Breast epithelium (tissue), 3 donors: ENCODE results near the gene SLC35D1.

Experiments
- CTCF ChIP-seq, 3 donors: fragments of 450-650 bp; IDR thresholded peaks; one replicate each; pipeline ENCODE4 v1.5.1; 2016 to 2017; ENCODE audit warnings: antibody characterized with exemption in 3 of 3, mild to moderate bottlenecking in 3 of 3, moderate library complexity in 3 of 3
- POLR2A ChIP-seq: fragments of 450-650 bp; IDR thresholded peaks from one replicate; pipeline ENCODE4 v1.6.1; 2016; ENCODE audit warnings: antibody characterized with exemption, mild to moderate bottlenecking, moderate library complexity
- POLR2AphosphoS5 ChIP-seq, 3 donors: sonication (generic); formaldehyde crosslinking; IDR thresholded peaks; one replicate each; pipeline ENCODE4 v1.6.1; 2017; ENCODE audit warnings: antibody characterized with exemption in 3 of 3

DNA sequence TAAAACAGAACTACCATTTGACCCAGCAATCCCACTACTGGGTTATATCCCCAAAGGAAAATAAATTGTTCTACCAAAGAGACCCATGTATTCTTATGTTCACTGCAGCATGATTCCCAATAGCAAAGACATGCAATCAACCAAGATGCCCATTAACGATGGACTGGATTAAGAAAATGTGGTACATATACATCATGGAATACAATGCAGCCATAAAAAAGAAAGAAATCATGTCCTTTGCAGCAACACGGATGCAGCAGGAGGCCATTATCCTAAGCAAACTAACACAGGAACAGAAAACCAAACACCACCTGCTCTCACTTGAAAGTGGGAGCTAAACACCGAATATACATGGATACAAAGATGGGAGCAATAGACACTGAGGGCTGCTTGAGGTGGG, 44.2 kb downstream of the SLC35D1 start:
- TF ChIP-seq POLR2AphosphoS5 (IDR thresholded peaks at IDR 0.05) (no peak), CTCF (IDR thresholded peaks at IDR 0.05) (no peak), POLR2A (no peak)
